SK-N-SH treated with all-trans-retinoic acid at 6 μM for 48 hours (cell line): ENCODE measurements around the gene ZFHX3.

ENCODE experiments used
- ATAC-seq: fragments of 200-7000 bp; cut with Tn5 transposase; 3 replicates; pipeline ENCODE4 v1.9.1; 2020; ENCODE audit warnings: mild to moderate bottlenecking, moderate library complexity
- BACH2 ChIP-seq: fragments of 250-450 bp; sonication (Bioruptor Pico); IDR thresholded peaks from 2 replicates; pipeline ENCODE4 v1.9.0; 2021; ENCODE audit warnings: mild to moderate bottlenecking, borderline replicate concordance
- CSDC2 ChIP-seq: fragments of 250-450 bp; sonication (Bioruptor Pico); IDR thresholded peaks from 2 replicates; pipeline ENCODE4 v1.5.0; 2020; ENCODE audit warnings: mild to moderate bottlenecking, moderate library complexity
- ESRRG ChIP-seq: fragments of 250-450 bp; sonication (Bioruptor Pico); IDR thresholded peaks from 2 replicates; pipeline ENCODE4 v1.6.1; 2021; ENCODE audit warnings: mild to moderate bottlenecking
- GLIS3 ChIP-seq: fragments of 250-450 bp; sonication (Bioruptor Pico); IDR thresholded peaks from 2 replicates; pipeline ENCODE4 v1.5.0; 2020; ENCODE audit warnings: mild to moderate bottlenecking, moderate library complexity
- ISL1 ChIP-seq: fragments of 250-450 bp; sonication (Bioruptor Pico); IDR thresholded peaks from 2 replicates; pipeline ENCODE4 v2.1.2; 2022; ENCODE audit warnings: mild to moderate bottlenecking, moderate library complexity
- OSR1 ChIP-seq: fragments of 250-450 bp; sonication (Bioruptor Pico); IDR thresholded peaks from 2 replicates; pipeline ENCODE4 v1.8.0; 2022; ENCODE audit warnings: moderate library complexity, mild to moderate bottlenecking, inconsistent platforms
- PATZ1 ChIP-seq: fragments of 250-450 bp; sonication (Bioruptor Pico); IDR thresholded peaks from 2 replicates; pipeline ENCODE4 v1.8.0; 2020; ENCODE audit warnings: mild to moderate bottlenecking, moderate library complexity, borderline replicate concordance
- POU6F1 ChIP-seq: fragments of 250-450 bp; sonication (Bioruptor Pico); IDR thresholded peaks from 2 replicates; pipeline ENCODE4 v1.8.0; 2021; ENCODE audit warnings: low read depth, mild to moderate bottlenecking, moderate library complexity, borderline replicate concordance
- PPARA ChIP-seq: fragments of 250-450 bp; sonication (Bioruptor Pico); IDR thresholded peaks from 2 replicates; pipeline ENCODE4 v1.5.0; 2020; ENCODE audit warnings: mild to moderate bottlenecking, borderline replicate concordance
- RARB ChIP-seq: fragments of 250-450 bp; sonication (Bioruptor Pico); IDR thresholded peaks from 2 replicates; pipeline ENCODE4 v1.8.0; 2021; ENCODE audit warnings: mild to moderate bottlenecking, moderate library complexity
- SNAI2 ChIP-seq: fragments of 250-450 bp; sonication (Bioruptor Pico); IDR thresholded peaks from 2 replicates; pipeline ENCODE4 v1.5.0; 2020; ENCODE audit warnings: mild to moderate bottlenecking, moderate library complexity
- TCF4 ChIP-seq: fragments of 250-450 bp; sonication (Bioruptor Pico); IDR thresholded peaks from 2 replicates; pipeline ENCODE4 v1.8.0; 2021; ENCODE audit warnings: mild to moderate bottlenecking, moderate library complexity, borderline replicate concordance
- TOX ChIP-seq: fragments of 250-450 bp; sonication (Bioruptor Pico); IDR thresholded peaks from 2 replicates; pipeline ENCODE4 v1.8.0; 2021; ENCODE audit warnings: mild to moderate bottlenecking, moderate library complexity, borderline replicate concordance
- TSHZ2 ChIP-seq: fragments of 250-450 bp; sonication (Bioruptor Pico); IDR thresholded peaks from 2 replicates; pipeline ENCODE4 v1.5.0; 2020; ENCODE audit warnings: mild to moderate bottlenecking, moderate library complexity
- ZC3H10 ChIP-seq: fragments of 250-450 bp; sonication (Bioruptor Pico); IDR thresholded peaks from 2 replicates; pipeline ENCODE4 v1.5.1; 2021; ENCODE audit warnings: mild to moderate bottlenecking, moderate library complexity
- ZFP3 ChIP-seq: fragments of 250-450 bp; sonication (Bioruptor Pico); IDR thresholded peaks from 2 replicates; pipeline ENCODE4 v1.5.0; 2020; ENCODE audit warnings: mild to moderate bottlenecking, moderate library complexity
- ZFP30 ChIP-seq: fragments of 450-650 bp; formaldehyde crosslinking; IDR thresholded peaks from 2 replicates; pipeline ENCODE4 v1.5.0; 2022; ENCODE audit warnings: mild to moderate bottlenecking, moderate library complexity
- ZNF565 ChIP-seq: fragments of 450-650 bp; formaldehyde crosslinking; conservative IDR thresholded peaks from 2 replicates; pipeline ENCODE4 v1.5.0; 2020; ENCODE audit warnings: low read depth, mild to moderate bottlenecking, moderate library complexity
- ZNF70 ChIP-seq: fragments of 450-650 bp; formaldehyde crosslinking; IDR thresholded peaks from 2 replicates; pipeline ENCODE4 v1.5.0; 2020; ENCODE audit warnings: mild to moderate bottlenecking, moderate library complexity
- ZNF8 ChIP-seq: fragments of 450-650 bp; formaldehyde crosslinking; IDR thresholded peaks from 2 replicates; pipeline ENCODE4 v1.5.0; 2020; ENCODE audit warnings: mild to moderate bottlenecking, moderate library complexity
- TF ChIP-seq, protein P1 (sequence below): fragments of 250-450 bp; sonication (Bioruptor Pico); IDR thresholded peaks from 2 replicates; pipeline ENCODE4 v1.5.1; 2021; ENCODE audit warnings: mild to moderate bottlenecking, moderate library complexity
- TF ChIP-seq, protein P2 (sequence below): fragments of 250-450 bp; sonication (Bioruptor Pico); IDR thresholded peaks from 2 replicates; pipeline ENCODE4 v1.5.1; 2020; ENCODE audit warnings: low read depth, mild to moderate bottlenecking, moderate library complexity

Gene ZFHX3

GRCh38 chr16:72987480-72987901, 60.4 kb downstream of the ZFHX3 start (continued):
- TF ChIP-seq ZNF8 (no peak), RARB (CRISPR knock-in tag) (no peak), PPARA (CRISPR knock-in tag) (no peak), ZC3H10 (CRISPR knock-in tag) (no peak), ISL1 (CRISPR knock-in tag) (no peak), ESRRG (CRISPR knock-in tag) (no peak), ZNF70 (CRISPR knock-in tag) (no peak), GLIS3 (CRISPR knock-in tag) (no peak)
- TF ChIP-seq, all 23 proteins: peak for 0

GRCh38 chr16:72985995-72986394, 61.9 kb downstream of the ZFHX3 start:
- ATAC-seq: no peak
- no peak for TF ChIP-seq PPARA (CRISPR knock-in tag)
- TF ChIP-seq OSR1 (CRISPR knock-in tag): no peak
- no peak for TF ChIP-seq RARB (CRISPR knock-in tag)
- TF ChIP-seq, protein P1, sequence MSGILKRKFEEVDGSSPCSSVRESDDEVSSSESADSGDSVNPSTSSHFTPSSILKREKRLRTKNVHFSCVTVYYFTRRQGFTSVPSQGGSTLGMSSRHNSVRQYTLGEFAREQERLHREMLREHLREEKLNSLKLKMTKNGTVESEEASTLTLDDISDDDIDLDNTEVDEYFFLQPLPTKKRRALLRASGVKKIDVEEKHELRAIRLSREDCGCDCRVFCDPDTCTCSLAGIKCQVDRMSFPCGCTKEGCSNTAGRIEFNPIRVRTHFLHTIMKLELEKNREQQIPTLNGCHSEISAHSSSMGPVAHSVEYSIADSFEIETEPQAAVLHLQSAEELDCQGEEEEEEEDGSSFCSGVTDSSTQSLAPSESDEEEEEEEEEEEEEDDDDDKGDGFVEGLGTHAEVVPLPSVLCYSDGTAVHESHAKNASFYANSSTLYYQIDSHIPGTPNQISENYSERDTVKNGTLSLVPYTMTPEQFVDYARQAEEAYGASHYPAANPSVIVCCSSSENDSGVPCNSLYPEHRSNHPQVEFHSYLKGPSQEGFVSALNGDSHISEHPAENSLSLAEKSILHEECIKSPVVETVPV (CRISPR knock-in tag): no peak
- no peak for TF ChIP-seq TSHZ2 (CRISPR knock-in tag)
- no peak for TF ChIP-seq SNAI2 (CRISPR knock-in tag)
- TF ChIP-seq ZFP30 (CRISPR knock-in tag): no peak
- no peak for TF ChIP-seq ZNF70 (CRISPR knock-in tag)
- TF ChIP-seq CSDC2 (CRISPR knock-in tag): no peak
- no peak for TF ChIP-seq BACH2 (CRISPR knock-in tag)

GRCh38 chr16:72985148-72985941, 62.6 kb downstream of the ZFHX3 start:
- no peak for ATAC-seq
- no peak for TF ChIP-seq ZFP30 (CRISPR knock-in tag)
- TF ChIP-seq TOX (CRISPR knock-in tag): no peak
- no peak for TF ChIP-seq BACH2 (CRISPR knock-in tag)
- TF ChIP-seq ZNF565: no peak
- TF ChIP-seq ZNF8: no peak
- TF ChIP-seq OSR1 (CRISPR knock-in tag): no peak
- TF ChIP-seq GLIS3 (CRISPR knock-in tag): no peak

GRCh38 chr16:72983728-72984350, 64.1 kb downstream of the ZFHX3 start:
- TF ChIP-seq PATZ1 (CRISPR knock-in tag) (no peak), OSR1 (CRISPR knock-in tag) (no peak), BACH2 (CRISPR knock-in tag) (no peak), ZC3H10 (CRISPR knock-in tag) (no peak), CSDC2 (CRISPR knock-in tag) (no peak), TOX (CRISPR knock-in tag) (no peak), ZFP3 (CRISPR knock-in tag) (no peak), ZNF70 (CRISPR knock-in tag) (no peak), TCF4 (CRISPR knock-in tag) (no peak), POU6F1 (CRISPR knock-in tag) (no peak), TSHZ2 (CRISPR knock-in tag) (no peak), ZNF8 (no peak), ESRRG (CRISPR knock-in tag) (no peak), SNAI2 (CRISPR knock-in tag) (no peak), GLIS3 (CRISPR knock-in tag) (no peak)
- TF ChIP-seq, protein P2, sequence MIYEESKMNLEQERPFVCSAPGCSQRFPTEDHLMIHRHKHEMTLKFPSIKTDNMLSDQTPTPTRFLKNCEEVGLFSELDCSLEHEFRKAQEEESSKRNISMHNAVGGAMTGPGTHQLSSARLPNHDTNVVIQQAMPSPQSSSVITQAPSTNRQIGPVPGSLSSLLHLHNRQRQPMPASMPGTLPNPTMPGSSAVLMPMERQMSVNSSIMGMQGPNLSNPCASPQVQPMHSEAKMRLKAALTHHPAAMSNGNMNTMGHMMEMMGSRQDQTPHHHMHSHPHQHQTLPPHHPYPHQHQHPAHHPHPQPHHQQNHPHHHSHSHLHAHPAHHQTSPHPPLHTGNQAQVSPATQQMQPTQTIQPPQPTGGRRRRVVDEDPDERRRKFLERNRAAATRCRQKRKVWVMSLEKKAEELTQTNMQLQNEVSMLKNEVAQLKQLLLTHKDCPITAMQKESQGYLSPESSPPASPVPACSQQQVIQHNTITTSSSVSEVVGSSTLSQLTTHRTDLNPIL (CRISPR knock-in tag): no peak
- TF ChIP-seq, all 23 proteins: peak for 0

More at GRCh38 chr16:72983728-72984350, 64.1 kb downstream of the ZFHX3 start:
- no peak for ATAC-seq
